HG03060 (cell line): ENCODE data around the gene ZNF831.

Source experiments
- ATAC-seq: cut with Tn5 transposase; IDR thresholded peaks from one replicate; pipeline ENCODE4 v1.9.1; 2021; ENCODE audit warnings: low read depth, moderate number of reproducible peaks; ENCODE audit not compliant: unreplicated experiment

The ZNF831 gene

DNA sequence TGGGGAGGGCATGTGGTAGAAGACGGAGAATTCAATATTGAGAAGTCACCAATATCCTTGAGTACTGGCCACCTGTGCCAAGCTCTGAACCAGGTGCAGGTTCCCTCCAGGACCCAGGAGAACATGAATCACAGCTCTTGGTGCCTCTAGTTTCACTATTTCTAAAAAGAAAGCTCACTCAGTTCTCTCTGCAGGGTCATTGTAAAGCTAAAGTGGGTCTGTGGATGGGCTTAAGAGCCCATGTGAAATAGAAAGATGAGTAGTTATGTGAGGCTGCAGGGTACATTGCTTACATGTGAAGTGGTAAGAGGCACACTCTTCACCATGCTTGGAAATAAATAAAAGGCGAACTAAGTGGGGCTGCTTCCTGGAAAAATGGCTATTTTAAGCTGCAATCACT is 43.6 kb downstream of the ZNF831 start:
- ATAC-seq: no peak

DNA sequence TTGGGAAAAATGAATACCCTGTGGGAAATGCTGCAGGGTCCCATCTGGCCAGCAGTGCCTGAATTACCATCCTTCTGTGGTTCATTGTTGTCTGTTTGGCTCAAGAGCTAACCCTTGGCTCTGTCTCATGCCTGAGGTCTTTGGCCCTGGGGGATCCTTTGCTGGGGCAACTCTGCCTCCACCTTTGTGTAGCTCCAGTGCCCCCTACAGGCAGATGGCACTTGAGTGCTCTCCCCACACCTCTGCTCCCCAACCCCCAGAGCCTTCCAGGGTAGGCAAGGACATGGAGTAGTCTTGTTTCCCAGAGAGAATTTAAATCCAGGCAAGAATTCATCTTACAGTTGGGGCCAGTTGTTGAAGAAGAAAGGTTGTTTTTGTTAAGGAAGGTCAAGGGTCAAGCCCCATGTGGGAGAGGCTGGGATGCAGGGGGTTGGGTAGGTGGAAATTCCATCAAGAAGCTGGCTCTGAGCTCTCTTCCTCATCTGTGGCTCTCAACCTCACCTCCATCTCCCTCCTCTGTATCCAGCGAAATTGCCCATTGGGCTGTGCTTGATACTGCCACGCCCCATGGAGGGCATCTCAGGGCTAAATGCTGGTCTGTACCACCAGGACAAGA is 44.2 kb downstream of the ZNF831 start:
- no peak for ATAC-seq

- no peak for ATAC-seq
These were observed 46.6 kb downstream of the ZNF831 start for GRCh38 chr20:59210186-59210585.

- no peak for ATAC-seq
These were observed 47.7 kb downstream of the ZNF831 start for GRCh38 chr20:59211208-59211765.

- ATAC-seq: no peak
These were observed 50.5 kb downstream of the ZNF831 start for GRCh38 chr20:59214073-59214472.

- no peak for ATAC-seq
These were observed 51.3 kb downstream of the ZNF831 start for GRCh38 chr20:59214606-59215547.

- no peak for ATAC-seq
These were observed 53.6 kb downstream of the ZNF831 start for GRCh38 chr20:59217173-59217572.

- no peak for ATAC-seq
These were observed 54.2 kb downstream of the ZNF831 start for GRCh38 chr20:59217794-59218280.

DNA sequence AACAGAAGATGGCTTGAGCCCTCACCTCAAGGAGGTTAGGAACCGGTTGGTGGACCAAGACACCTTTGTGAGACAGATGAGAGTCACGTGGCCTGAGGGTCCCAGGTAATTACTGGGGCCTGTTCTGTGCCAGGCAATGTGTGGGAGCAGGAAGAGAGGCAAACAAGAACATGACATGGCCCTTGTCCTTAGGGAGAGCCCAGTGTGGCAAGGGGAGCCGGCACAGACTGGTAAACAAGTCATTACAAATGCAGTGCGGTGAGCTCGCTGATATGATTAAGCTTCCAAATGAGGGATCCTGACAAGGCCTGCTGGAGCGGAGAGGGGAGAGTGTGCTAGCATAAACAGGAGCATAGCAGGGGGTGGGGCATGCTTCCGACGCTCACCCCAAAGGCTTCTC is 55.6 kb downstream of the ZNF831 start:
- no peak for ATAC-seq

DNA sequence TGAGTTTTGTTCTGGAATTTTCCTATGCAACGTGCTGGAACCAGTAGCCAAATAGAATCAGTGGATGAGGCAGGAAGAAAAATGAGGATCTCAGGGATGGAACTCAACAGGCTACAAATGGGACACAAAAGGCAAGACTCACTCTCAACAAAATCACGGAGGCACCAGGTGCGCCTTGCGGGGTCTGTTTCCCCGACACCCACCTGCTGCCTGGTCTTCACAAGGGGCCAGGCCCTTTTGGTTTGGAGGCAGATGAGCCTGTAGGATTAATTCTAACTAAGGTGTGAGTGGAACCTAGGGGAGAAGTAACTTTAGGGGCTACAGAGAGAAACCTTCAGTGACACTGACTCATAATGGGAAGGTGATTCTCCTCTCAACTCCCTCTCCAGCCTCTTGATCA is 56.5 kb downstream of the ZNF831 start:
- ATAC-seq: no peak

GRCh38 chr20:59221049-59221706 is 57.6 kb downstream of the ZNF831 start:
- no peak for ATAC-seq

GRCh38 chr20:59221707-59222252 is 58.2 kb downstream of the ZNF831 start:
- ATAC-seq: no peak

DNA sequence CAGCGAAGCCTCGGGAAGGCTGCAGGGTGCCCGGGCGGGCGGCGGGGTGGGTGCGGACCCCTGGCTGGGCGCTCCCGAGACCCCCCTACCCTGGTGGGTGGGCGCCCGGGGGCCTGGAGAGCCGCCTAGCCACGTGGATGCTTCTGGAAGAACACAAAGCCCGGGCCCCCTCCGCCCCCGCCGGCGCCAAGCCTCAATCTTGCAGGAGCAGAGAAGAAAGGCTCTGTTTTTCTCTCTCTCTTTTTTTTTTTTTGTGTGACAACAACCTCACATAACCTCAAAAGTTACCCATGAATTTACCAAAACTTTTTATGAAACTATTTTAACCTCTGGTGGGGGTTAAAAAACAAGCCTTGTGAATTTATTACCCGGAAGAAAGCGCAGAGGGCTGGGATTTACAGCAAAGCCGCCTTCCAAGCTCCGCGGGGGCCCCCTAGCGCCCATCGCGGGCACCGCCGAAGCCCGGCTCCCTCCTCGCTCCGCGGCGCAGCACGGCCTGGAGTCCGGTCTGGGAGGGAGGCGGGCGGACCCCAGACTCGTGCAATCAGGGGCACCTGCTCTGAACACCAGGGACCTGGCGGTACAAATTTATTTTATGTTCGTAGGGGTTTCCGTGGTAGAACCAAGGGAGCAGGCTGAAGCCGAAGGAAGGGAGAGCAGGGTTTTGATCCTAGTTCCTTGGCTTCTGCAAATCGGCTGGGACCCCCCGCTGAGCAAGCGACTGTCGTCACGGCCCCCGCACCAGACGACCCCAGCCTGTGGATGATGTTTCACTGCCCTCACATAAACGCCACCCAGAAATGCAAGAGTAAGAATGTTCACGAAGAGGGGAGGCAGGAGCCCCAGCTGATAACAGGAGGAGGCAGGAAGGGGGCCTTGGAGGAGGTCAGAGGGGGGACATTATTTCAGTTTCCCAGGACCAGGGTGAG is 58.9 kb downstream of the ZNF831 start:
- no peak for ATAC-seq

- ATAC-seq: no peak
These were observed 59.6 kb downstream of the ZNF831 start for GRCh38 chr20:59223182-59223601.

- ATAC-seq: no peak
These were observed 60.1 kb downstream of the ZNF831 start for GRCh38 chr20:59223750-59224149.

- ATAC-seq: no peak
These were observed 60.6 kb downstream of the ZNF831 start for GRCh38 chr20:59224236-59224635.

DNA sequence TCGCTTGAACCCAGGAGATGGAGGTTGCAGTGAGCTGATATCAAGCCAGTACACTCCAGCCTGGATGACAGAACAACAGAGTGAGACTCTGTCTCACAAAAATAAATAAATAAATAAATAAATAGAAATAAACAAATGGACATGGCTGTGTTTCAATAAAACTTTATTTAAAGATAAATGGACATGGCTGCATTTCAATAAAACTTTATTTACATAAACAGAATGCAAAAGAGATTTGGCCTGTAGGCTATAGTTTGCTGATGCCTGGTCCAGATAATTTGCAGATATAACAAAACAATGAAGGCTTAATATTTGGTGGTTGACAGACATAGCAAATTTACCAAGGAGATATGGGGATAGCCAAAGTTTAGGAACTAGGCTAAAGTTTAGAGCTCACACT is 66.8 kb downstream of the ZNF831 start:
- ATAC-seq: no peak

DNA sequence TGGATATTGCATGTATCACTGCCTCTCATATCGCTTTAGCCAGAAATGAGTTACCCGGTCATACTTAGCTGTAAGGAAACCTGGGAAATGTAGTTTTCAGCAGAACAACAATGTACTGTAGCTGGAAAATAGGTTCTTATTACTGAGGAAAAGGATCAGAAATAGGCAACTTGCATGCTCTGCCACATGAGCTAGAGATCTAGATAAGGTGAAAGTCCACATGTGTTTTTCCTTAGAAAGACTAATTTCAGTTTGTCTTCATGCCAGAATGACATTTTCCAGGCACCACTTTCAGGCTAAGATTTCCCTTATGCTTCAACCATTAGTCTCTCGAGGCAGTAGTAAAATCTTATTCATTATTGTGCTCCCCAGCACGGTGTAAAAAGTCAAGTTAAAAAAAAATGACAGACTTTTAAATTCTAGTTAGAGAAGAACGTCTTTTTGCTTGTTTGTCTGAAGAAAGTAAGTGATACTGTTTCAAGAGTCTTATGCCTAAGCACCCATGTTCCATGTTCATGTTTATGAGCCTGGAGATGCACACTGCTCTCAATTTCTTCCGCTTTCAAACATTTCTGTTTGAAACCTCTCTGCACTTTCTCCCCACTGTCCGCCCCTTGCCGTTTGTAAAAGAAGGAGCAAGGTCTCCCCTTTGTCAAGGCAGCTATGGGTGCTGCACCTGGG is 67.6 kb downstream of the ZNF831 start:
- no peak for ATAC-seq

DNA sequence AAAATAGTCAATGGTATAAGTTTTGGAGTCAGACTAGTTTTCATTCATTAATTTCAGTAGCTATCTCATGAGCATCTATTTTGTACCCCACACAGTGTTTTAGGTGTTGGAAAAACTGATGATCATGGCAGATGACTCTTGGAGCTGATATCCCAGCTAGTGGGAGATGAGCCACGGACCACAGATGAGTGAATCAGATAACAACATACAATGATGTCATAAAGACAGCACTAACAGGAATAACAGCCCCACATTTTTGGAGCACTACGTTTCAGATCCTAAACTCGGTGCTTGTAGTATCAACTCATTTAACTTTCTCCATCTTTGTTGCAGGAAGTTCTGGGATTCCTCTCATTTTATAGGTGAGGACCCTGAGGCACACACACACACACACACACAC is 69.0 kb downstream of the ZNF831 start:
- ATAC-seq: no peak
